H1 (cell line): Measurements from ENCODE around the gene TPRKB. TPM values are rescaled to one million over a fixed set of nuclear protein-coding genes. Genes with fewer than 3 reads are reported as not detected.

ENCODE experiments used
- CTCF ChIA-PET: fragments of 300-600 bp; sonication (Branson Sonifier 250); formaldehyde crosslinking; loops from one replicate; lab custom pipeline; 2021; ENCODE audit not compliant: partially characterized antibody; lab: Charles Lee
- POLR2A ChIA-PET: fragments of 300-600 bp; sonication (Branson Sonifier 250); formaldehyde crosslinking; loops from one replicate; lab custom pipeline; 2021; ENCODE audit warnings: inconsistent platforms; ENCODE audit not compliant: partially characterized antibody; lab: Charles Lee
- DNase-seq, 2 experiments: peaks; one replicate each; pipeline versions ENCODE4 v3.0.0 to v3.0.0-alpha.2; 2010 to 2022; ENCODE audit warnings: low spot score in 2 of 2, low read depth in 1 of 2, mixed read lengths in 1 of 2
- FAIRE-seq: peaks from 2 replicates; lab custom pipeline; 2011; peaks lifted over from hg19 to GRCh38; lab: Jason Lieb, UNC
- H2AFZ ChIP-seq: 2 replicates; pipeline ENCODE4 v1.8.1; 2012; ENCODE audit warnings: low read length, inconsistent platforms
- H2AK5ac ChIP-seq: 2 replicates; pipeline ENCODE4 v1.6.1; 2013; ENCODE audit warnings: low read depth, low read length
- H2BK120ac ChIP-seq: replicated peaks from 2 replicates; pipeline ENCODE3; 2013; ENCODE audit warnings: low read depth, low read length, inconsistent platforms
- H2BK12ac ChIP-seq: 2 replicates; pipeline ENCODE4 v1.6.1; 2013; ENCODE audit warnings: low read depth, low read length
- H2BK15ac ChIP-seq: 2 replicates; pipeline ENCODE4 v1.6.1; 2013; ENCODE audit warnings: low read length
- H2BK20ac ChIP-seq: 2 replicates; pipeline ENCODE4 v1.6.1; 2013; ENCODE audit warnings: low read length
- H2BK5ac ChIP-seq: 2 replicates; pipeline ENCODE4 v1.6.1; 2013; ENCODE audit warnings: low read depth, low read length
- H3K14ac ChIP-seq: 2 replicates; pipeline ENCODE4 v1.6.1; 2013; ENCODE audit warnings: inconsistent platforms; ENCODE audit not compliant: insufficient read length
- H3K18ac ChIP-seq: 2 replicates; pipeline ENCODE4 v1.6.1; 2013; ENCODE audit warnings: low read length; ENCODE audit errors: extremely low read depth
- H3K23ac ChIP-seq: 2 replicates; pipeline ENCODE4 v1.6.1; 2013; ENCODE audit warnings: inconsistent platforms; ENCODE audit not compliant: insufficient read length
- H3K23me2 ChIP-seq: 2 replicates; pipeline ENCODE4 v1.6.1; 2013; ENCODE audit warnings: low read depth, low read length
- H3K27ac ChIP-seq: 2 replicates; pipeline ENCODE4 v1.6.1; 2011; ENCODE audit warnings: low read depth, low read length, inconsistent platforms
- H3K27me3 ChIP-seq, 4 experiments: replicated peaks in 1 of 4; 1 replicate in 1 of 4; 2 replicates in 3 of 4; pipeline versions ENCODE4 v1.6.1 to v1.8.1; 2011 to 2013; ENCODE audit warnings: low read length in 3 of 4, mild to moderate bottlenecking in 3 of 4, inconsistent platforms in 2 of 4, mixed read lengths in 2 of 4, moderate library complexity in 1 of 4; ENCODE audit not compliant: control insufficient read depth in 3 of 4, insufficient read depth in 3 of 4; ENCODE audit errors: extremely low read depth in 1 of 4
- H3K36me3 ChIP-seq, 4 experiments: 2 replicates each; pipeline versions ENCODE4 v1.6.1 to v1.8.1; 2011 to 2013; ENCODE audit warnings: mild to moderate bottlenecking in 4 of 4, low read length in 3 of 4, moderate library complexity in 2 of 4, control low read depth in 1 of 4, inconsistent platforms in 1 of 4; ENCODE audit not compliant: insufficient read depth in 4 of 4, control insufficient read depth in 2 of 4
- H3K4ac ChIP-seq: replicated peaks from 2 replicates; pipeline ENCODE3; 2013; ENCODE audit warnings: low read length, low read depth, mixed read lengths, inconsistent platforms; ENCODE audit not compliant: insufficient read length
- H3K4me1 ChIP-seq, 4 experiments: replicated peaks in 1 of 4; 1 replicate in 1 of 4; 2 replicates in 3 of 4; pipeline versions ENCODE4 v1.6.1 to v1.8.1; 2011 to 2013; ENCODE audit warnings: low read length in 3 of 4, inconsistent platforms in 2 of 4, mixed read lengths in 1 of 4; ENCODE audit not compliant: insufficient read depth in 4 of 4, control insufficient read depth in 3 of 4
- H3K4me2 ChIP-seq, 2 experiments: 2 replicates each; pipeline versions ENCODE4 v1.6.1 to v1.8.1; 2011 to 2013; ENCODE audit warnings: low read depth in 2 of 2, low read length in 2 of 2, control low read depth in 1 of 2, inconsistent platforms in 1 of 2, mild to moderate bottlenecking in 1 of 2; ENCODE audit not compliant: insufficient read depth in 1 of 2
- H3K4me3 ChIP-seq, 4 experiments: fragments of 200-600, 300-600 bp in 1 of 4; sonication (generic), shearing (Covaris generic), sonication (Bioruptor Twin) in 1 of 4; 2 replicates each; pipeline versions ENCODE4 v1.5.1 to v1.8.1; 2011 to 2016; ENCODE audit warnings: low read length in 4 of 4, low read depth in 3 of 4, control low read depth in 2 of 4, inconsistent platforms in 2 of 4, mild to moderate bottlenecking in 2 of 4, mixed read lengths in 1 of 4, moderate library complexity in 1 of 4; ENCODE audit not compliant: insufficient read depth in 2 of 4; ENCODE audit errors: extremely low read depth in 1 of 4
- H3K56ac ChIP-seq: replicated peaks from 2 replicates; pipeline ENCODE3; 2013; ENCODE audit warnings: low read depth, mild to moderate bottlenecking, mixed read lengths, low read length, inconsistent platforms; ENCODE audit not compliant: insufficient read length
- H3K79me1 ChIP-seq: 2 replicates; pipeline ENCODE4 v1.6.1; 2013; ENCODE audit warnings: low read depth, low read length, control low read depth
- H3K79me2 ChIP-seq, 2 experiments: 2 replicates each; pipeline versions ENCODE4 v1.6.1 to v1.8.1; 2012 to 2013; ENCODE audit warnings: low read length in 2 of 2, mild to moderate bottlenecking in 2 of 2, inconsistent platforms in 1 of 2; ENCODE audit not compliant: insufficient read depth in 2 of 2, control insufficient read depth in 1 of 2
- H3K9ac ChIP-seq, 4 experiments: replicated peaks in 1 of 4; 1 replicate in 1 of 4; 2 replicates in 3 of 4; pipeline versions ENCODE4 v1.6.1 to v1.8.1; 2011 to 2013; ENCODE audit warnings: low read depth in 3 of 4, low read length in 3 of 4, control low read depth in 2 of 4, mild to moderate bottlenecking in 2 of 4, moderate library complexity in 2 of 4, inconsistent platforms in 1 of 4; ENCODE audit errors: extremely low read depth in 1 of 4
- H3K9me3 ChIP-seq, 2 experiments: 2 replicates each; pipeline versions ENCODE4 v1.6.1 to v1.8.1; 2012 to 2013; ENCODE audit warnings: mild to moderate bottlenecking in 2 of 2, moderate library complexity in 2 of 2, control low read depth in 1 of 2, inconsistent platforms in 1 of 2, low read depth in 1 of 2, low read length in 1 of 2, mixed read lengths in 1 of 2; ENCODE audit not compliant: insufficient read depth in 2 of 2
- H4K20me1 ChIP-seq, 2 experiments: replicated peaks in 1 of 2; 2 replicates each; pipeline versions ENCODE3 to v1.8.1; 2011 to 2013; ENCODE audit warnings: inconsistent platforms in 2 of 2, low read length in 2 of 2, mild to moderate bottlenecking in 1 of 2; ENCODE audit not compliant: insufficient read depth in 2 of 2, control insufficient read depth in 1 of 2
- H4K5ac ChIP-seq: 2 replicates; pipeline ENCODE4 v1.6.1; 2013; ENCODE audit warnings: low read length, low read depth, mixed read lengths, inconsistent platforms; ENCODE audit not compliant: insufficient read length
- H4K8ac ChIP-seq: 2 replicates; pipeline ENCODE4 v1.8.0; 2013; ENCODE audit warnings: mild to moderate bottlenecking, moderate library complexity, low read length, inconsistent platforms; ENCODE audit not compliant: insufficient read depth; ENCODE audit errors: extremely low read depth
- H4K91ac ChIP-seq: replicated peaks from 2 replicates; pipeline ENCODE3; 2013; ENCODE audit warnings: low read length, mixed read lengths, inconsistent platforms; ENCODE audit not compliant: insufficient read length
- CTCF ChIP-seq, 3 experiments: IDR thresholded peaks; 1 replicate in 2 of 3; 2 replicates in 1 of 3; pipeline versions ENCODE4 v1.5.1 to v1.6.1; 2011; ENCODE audit warnings: low read length in 3 of 3, mild to moderate bottlenecking in 3 of 3, inconsistent platforms in 2 of 3, low read depth in 1 of 3, moderate library complexity in 1 of 3; ENCODE audit not compliant: insufficient read depth in 1 of 3; ENCODE audit errors: control extremely low read depth in 1 of 3
- EGR1 ChIP-seq: IDR thresholded peaks from 2 replicates; pipeline ENCODE4 v1.6.1; 2011; ENCODE audit warnings: low read depth, low read length, borderline replicate concordance
- GABPA ChIP-seq: IDR thresholded peaks from 2 replicates; pipeline ENCODE4 v1.6.1; 2011; ENCODE audit warnings: mild to moderate bottlenecking, low read length, moderate library complexity, borderline replicate concordance; ENCODE audit not compliant: insufficient read depth
- JUN ChIP-seq: IDR thresholded peaks from 2 replicates; pipeline ENCODE4 v1.6.1; 2011; ENCODE audit warnings: low read depth, mild to moderate bottlenecking, improper control_type of control experiment, low read length
- MAX ChIP-seq: IDR thresholded peaks from 2 replicates; pipeline ENCODE4 v1.6.1; 2012; ENCODE audit warnings: inconsistent platforms
- RFX5 ChIP-seq: IDR thresholded peaks from 2 replicates; pipeline ENCODE4 v1.6.1; 2011; ENCODE audit warnings: low read depth, low read length, improper control_type of control experiment, borderline replicate concordance
- SRF ChIP-seq: IDR thresholded peaks from 2 replicates; pipeline ENCODE4 v1.6.1; 2011; ENCODE audit warnings: mild to moderate bottlenecking, low read depth, low read length, moderate library complexity
- SUZ12 ChIP-seq: fragments of 200-600 bp; sonication (generic); IDR thresholded peaks from 2 replicates; pipeline ENCODE4 v1.6.1; 2012; ENCODE audit warnings: mild to moderate bottlenecking, inconsistent platforms, low read length, moderate library complexity, mixed read lengths
- WGBS, 2 experiments: shearing (Covaris generic) in 1 of 2; methylation state at CpG; one replicate each; pipeline versions ENCODE4 v1.1.6 to v1.1.7; 2013 to 2015; ENCODE audit warnings: low lambda C conversion rate in 2 of 2, mixed read lengths in 2 of 2, inconsistent platforms in 1 of 2, low coverage in 1 of 2, missing lambda C conversion rate in 1 of 2; ENCODE audit not compliant: insufficient replicate concordance in 2 of 2, insufficient coverage in 1 of 2, insufficient read length in 1 of 2; ENCODE audit errors: extremely low coverage in 1 of 2, missing lambda C conversion rate in 1 of 2; 5-methylcytosine and 5-hydroxymethylcytosine counted together
- polyA plus RNA-seq, 7 experiments: library from polyadenylated mRNA; depleted of rRNA in 3 of 7; stranded (reverse) in 5 of 7; unstranded in 2 of 7; fragments of >200 nt in 5 of 7; fragments of 200-250 nt in 2 of 7; gene quantifications; 1 replicate in 5 of 7; 2 replicates in 1 of 7; 4 replicates in 1 of 7; pipeline versions ENCODE4 v1.2.1 to v1.2.3, GENCODE V29; 2011 to 2013; ENCODE audit warnings: missing spikeins in 2 of 7, mixed read lengths in 2 of 7
- total RNA-seq: library from RNA; stranded (reverse); fragmentation: NEBNext Ultra II Directional; extraction: Animal tissue kit (Norgen Biotek cat#: 25700); gene quantifications from 2 replicates; pipeline ENCODE4 v1.2.1, GENCODE V29; 2021
- TF ChIP-seq, protein P1 (sequence below): IDR thresholded peaks from 2 replicates; pipeline ENCODE4 v1.6.1; 2012; ENCODE audit warnings: inconsistent platforms

TPRKB gene
- total and polyA plus RNA-seq, 2 of the 8 experiments (the other 6 are each of a cell fraction or from before 2014, with no cell fraction given) = 40.3 to 41.6 TPM

GRCh38 chr2:73780237-73780582 lies 43.1 kb upstream of the TPRKB start:
- H2BK15ac ChIP-seq = no peak overlapping the region
- CTCF ChIA-PET = interaction anchor here (0.6 to 1.2 kb wide), 5 partner anchors 47 to 448 kb away, joined by 3 to 4 read pairs (median 3); no protein-coding TSS in a partner anchor
- no peak overlapping the region for H3K14ac ChIP-seq
- H3K4me1 ChIP-seq = no peaks in the 10 kb centered on the region; a peak in 1 of 7 replicates
- H2BK20ac ChIP-seq = no peak overlapping the region
- peak overlapping the region in 1 of 2 experiments; percentile 82; a peak in 3 of 4 replicates for H3K4me2 ChIP-seq
- no peak overlapping the region for H2BK5ac ChIP-seq
- 0 out of 2 replicates have a peak, but pooled peaks cover 3% of the 10 kb centered on the region for H3K79me1 ChIP-seq
- H3K9me3 ChIP-seq = no peaks in the 10 kb centered on the region
- no peaks in the 10 kb centered on the region for H3K27me3 ChIP-seq
- no peak overlapping the region for H3K23ac ChIP-seq
- H3K79me2 ChIP-seq = peaks cover 0 to 17% of the 10 kb centered on the region in 2 experiments; a peak in 2 of 4 replicates
- no peak overlapping the region for H2BK120ac ChIP-seq
- H3K9ac ChIP-seq = no peak overlapping the region
- no peak overlapping the region for H2AK5ac ChIP-seq
- no peak for DNase-seq
- H3K23me2 ChIP-seq = peaks cover 7% of the 10 kb centered on the region
- POLR2A ChIA-PET = interaction anchor here (0.7 kb wide), 1 partner anchor 17 kb away, joined by 3 read pairs; no protein-coding TSS in a partner anchor
- no peak overlapping the region for H3K27ac ChIP-seq
- FAIRE-seq = no peak
- H2AFZ ChIP-seq = no peak overlapping the region
- H2BK12ac ChIP-seq = no peak overlapping the region
- H3K56ac ChIP-seq = no peak overlapping the region
- 14% methylated on average over 7 of the region's 7 CpGs; no CpG with 5 or more reads in 1 of the 2 experiments for whole genome bisulfite sequencing, 2 experiments
- H3K18ac ChIP-seq = no peak overlapping the region
- no peak overlapping the region for H4K8ac ChIP-seq
- H4K20me1 ChIP-seq = no peaks in the 10 kb centered on the region
- no peak overlapping the region for H3K4ac ChIP-seq
- no peak overlapping the region for H4K5ac ChIP-seq
- H4K91ac ChIP-seq = no peak overlapping the region
- H3K4me3 ChIP-seq = peak overlapping the region in 2 of 4 experiments; percentile 92 to 96; a peak in 5 of 8 replicates
- H3K36me3 ChIP-seq = peaks cover 0 to 9% (median 2%) of the 10 kb centered on the region in 4 experiments; a peak in 3 of 8 replicates
- TF ChIP-seq MAX (no peak), SRF (no peak), SUZ12 (no peak), GABPA (no peak), JUN (no peak), EGR1 (no peak), CTCF (IDR thresholded peaks at IDR 0.05; ENCODE audit: control extremely low read depth in 1 of 3, insufficient read depth in 1 of 3, low read depth in 1 of 3, low read length in 3 of 3) (no peak), RFX5 (no peak)
- TF ChIP-seq, protein P1, sequence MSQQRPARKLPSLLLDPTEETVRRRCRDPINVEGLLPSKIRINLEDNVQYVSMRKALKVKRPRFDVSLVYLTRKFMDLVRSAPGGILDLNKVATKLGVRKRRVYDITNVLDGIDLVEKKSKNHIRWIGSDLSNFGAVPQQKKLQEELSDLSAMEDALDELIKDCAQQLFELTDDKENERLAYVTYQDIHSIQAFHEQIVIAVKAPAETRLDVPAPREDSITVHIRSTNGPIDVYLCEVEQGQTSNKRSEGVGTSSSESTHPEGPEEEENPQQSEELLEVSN = no peak
